Mononuclear cell (primary cell): ENCODE data around the gene KRT72. TPM values are rescaled to one million over a fixed set of nuclear protein-coding genes. Genes with fewer than 3 reads are reported as not detected.
A peak's percentile ranks its signal among the peaks of the same experiment; 100 is the strongest.

Experiments used
- H3K27me3 ChIP-seq: 2 replicates; pipeline ENCODE4 v1.6.0; 2011; ENCODE audit warnings: low read length, control low read depth; ENCODE audit not compliant: insufficient read depth
- H3K4me1 ChIP-seq: 2 replicates; pipeline ENCODE4 v1.5.1; 2011; ENCODE audit warnings: mild to moderate bottlenecking, low read length, control low read depth; ENCODE audit not compliant: insufficient read depth
- H3K4me3 ChIP-seq: 2 replicates; pipeline ENCODE4 v1.5.1; 2011; ENCODE audit warnings: mild to moderate bottlenecking, low read length, moderate library complexity
- H3K9me3 ChIP-seq: 2 replicates; pipeline ENCODE4 v1.5.1; 2011; ENCODE audit warnings: low read depth, mild to moderate bottlenecking, control low read depth, low read length
- total RNA-seq: library from RNA; depleted of rRNA; stranded (reverse); fragments of >200 nt; gene quantifications from one replicate; pipeline ENCODE4 v1.2.3, GENCODE V29; 2012

The KRT72 gene
- total RNA-seq, 1 donor: 10.2 TPM

DNA sequence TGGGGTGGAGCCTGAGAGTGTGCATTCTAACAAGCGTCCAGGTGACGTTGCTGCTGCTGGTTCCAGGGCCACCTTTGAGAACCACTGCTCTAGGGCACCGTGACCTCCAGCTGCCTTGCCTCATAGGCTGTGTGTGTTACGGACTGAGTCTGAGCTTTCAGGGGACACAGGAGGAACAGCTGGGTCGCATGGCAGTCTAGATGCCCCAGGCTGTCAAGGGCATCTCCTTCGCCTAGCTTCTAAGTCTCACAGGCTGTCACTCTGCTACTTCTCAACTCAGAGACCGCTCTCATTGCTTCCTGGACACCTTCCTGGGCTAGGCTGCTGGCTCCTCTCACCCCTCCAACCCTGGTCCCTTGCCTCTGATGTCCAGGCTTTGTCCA lies 16.1 kb upstream of the KRT72 start:
- Histone ChIP-seq H3K9me3 (no peaks in the 10 kb centered on the region), H3K27me3 (no peaks in the 10 kb centered on the region), H3K4me3 (no peak overlapping the region), H3K4me1 (peaks cover 22% of the 10 kb centered on the region)

DNA sequence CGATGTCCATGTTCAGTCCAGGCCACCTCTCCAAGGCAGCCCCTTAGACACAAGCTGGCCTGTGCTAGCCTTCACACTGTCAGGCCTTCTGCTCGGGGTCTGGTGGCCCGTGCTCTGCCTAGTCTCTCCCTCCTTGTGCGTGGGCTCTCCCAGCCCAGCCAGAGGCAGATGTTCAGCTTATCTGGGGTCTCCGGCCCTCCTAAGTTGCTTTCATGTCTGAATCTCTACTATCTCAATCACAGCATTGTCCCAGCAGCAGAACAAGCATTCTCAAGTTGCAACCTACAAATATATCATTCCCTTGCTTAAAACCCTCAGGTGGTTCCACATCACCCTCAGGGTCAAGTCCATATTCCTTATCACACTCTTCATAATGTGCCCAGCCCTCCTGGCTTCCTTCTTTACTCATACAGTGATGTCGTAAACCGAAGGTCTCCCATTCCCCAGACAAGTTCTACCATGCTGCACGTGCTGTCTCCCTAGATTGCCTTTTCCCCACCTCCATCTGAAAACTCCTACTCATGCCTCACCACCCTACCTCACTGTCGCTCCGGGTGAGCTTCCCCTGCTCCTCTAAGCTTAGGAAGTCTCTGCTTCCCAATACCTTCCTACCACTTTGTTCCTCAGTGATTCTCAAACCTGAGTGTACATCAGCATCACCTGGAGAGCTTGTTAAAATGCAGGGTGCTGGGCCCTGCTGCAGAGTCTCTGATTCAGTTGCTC lies 15.6 kb upstream of the KRT72 start:
- Histone ChIP-seq H3K27me3 (no peaks in the 10 kb centered on the region), H3K9me3 (no peaks in the 10 kb centered on the region), H3K4me3 (no peak overlapping the region), H3K4me1 (peaks cover 27% of the 10 kb centered on the region)

DNA sequence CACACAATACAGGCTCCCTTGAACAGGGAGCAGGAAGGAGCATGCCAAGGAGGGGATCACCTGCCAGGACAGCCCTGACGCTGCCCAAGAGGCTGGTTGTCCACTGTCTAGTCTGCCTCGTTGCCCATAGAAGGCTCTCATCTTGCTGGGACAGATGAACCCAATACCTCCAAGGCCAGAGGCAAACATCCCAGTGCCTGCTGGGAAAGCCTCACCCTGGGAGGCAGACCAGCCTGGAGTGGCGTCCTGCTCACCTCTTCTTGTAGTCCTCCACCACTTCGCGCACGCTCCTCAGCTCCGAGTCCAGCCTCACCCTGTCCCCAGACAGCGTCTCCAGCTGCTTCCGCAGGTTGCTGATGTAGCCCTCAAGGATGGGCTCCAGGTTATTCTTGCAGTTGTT lies 14.6 kb upstream of the KRT72 start:
- H3K4me3 ChIP-seq: no peak overlapping the region
- H3K4me1 ChIP-seq: peaks cover 31% of the 10 kb centered on the region

DNA sequence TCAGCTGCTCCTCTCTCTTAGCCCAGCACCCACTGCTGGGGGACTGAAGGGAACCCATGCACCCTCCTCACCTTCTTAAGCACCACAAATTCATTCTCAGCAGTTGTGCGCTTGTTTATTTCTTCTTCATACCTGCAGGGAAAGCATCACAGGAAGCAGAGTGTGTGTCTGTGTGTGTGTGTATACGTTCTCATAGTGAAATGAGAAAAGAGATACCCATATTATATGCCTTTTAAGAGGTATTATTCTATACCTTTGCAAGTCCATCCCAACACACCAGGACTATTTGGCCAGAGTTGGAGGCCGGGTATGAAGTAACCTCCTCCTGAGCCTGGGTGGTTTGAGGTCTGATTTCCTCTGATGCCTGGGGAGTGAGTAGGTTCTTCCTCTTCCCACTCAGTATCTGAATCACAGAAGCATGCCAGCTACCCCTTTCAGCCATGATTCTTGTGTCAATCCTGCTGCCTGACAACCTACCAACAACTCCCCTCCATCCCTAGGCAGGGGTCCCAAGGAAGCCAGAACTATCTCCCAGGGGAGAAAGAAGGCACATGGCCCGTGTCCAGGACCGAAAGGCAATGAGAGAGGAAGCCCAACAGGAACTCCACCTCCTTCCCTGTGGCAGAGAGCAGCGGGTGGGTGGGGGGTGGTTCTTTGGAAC lies 14.1 kb upstream of the KRT72 start:
- no peaks in the 10 kb centered on the region for H3K27me3 ChIP-seq
- peaks cover 34% of the 10 kb centered on the region for H3K4me1 ChIP-seq
- no peak overlapping the region for H3K4me3 ChIP-seq
- no peaks in the 10 kb centered on the region for H3K9me3 ChIP-seq

More for the DNA sequence above, 14.6 kb upstream of the KRT72 start:
- H3K9me3 ChIP-seq: no peaks in the 10 kb centered on the region
- H3K27me3 ChIP-seq: no peaks in the 10 kb centered on the region

DNA sequence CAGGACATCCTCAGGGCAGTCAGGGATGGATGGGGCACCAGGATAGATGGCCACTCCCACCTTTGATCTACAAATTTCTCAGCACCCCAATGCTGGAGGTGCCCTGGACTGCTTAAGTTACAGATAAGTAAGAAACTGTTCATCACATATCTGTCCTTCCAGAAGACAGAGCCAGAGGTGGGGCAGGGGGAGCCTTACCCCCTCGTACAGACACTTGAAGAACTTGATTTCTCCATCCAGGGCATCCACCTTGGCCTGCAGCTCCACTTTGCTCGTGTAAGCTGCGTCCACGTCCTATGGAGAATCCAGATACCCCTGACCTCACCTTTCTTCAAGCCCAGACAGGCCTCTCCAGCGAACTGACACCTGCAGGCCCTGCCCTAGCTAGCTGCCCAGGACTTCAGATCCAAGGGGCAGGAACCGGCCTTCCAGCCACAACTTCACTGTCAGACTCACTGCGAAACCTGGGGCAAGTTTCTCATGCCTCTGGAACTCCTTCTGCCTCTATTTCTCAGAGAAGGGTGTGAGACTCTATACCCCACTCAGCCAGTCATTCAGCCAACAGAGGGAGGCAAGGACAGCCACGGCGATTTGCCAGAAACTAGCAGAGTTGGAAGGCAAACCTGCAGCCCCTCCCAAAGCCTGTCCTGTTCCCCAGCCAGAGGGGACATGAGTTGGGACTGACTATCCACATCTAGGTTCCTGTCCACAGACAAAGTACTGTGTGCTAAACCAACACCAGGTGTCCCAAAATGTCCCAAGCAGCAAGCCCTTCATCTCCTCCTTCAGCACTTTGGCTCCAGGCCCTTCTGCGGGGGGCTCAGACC lies 13.3 kb upstream of the KRT72 start:
- Histone ChIP-seq H3K4me3 (no peak overlapping the region), H3K27me3 (no peaks in the 10 kb centered on the region), H3K4me1 (peaks cover 38% of the 10 kb centered on the region), H3K9me3 (no peaks in the 10 kb centered on the region)

DNA sequence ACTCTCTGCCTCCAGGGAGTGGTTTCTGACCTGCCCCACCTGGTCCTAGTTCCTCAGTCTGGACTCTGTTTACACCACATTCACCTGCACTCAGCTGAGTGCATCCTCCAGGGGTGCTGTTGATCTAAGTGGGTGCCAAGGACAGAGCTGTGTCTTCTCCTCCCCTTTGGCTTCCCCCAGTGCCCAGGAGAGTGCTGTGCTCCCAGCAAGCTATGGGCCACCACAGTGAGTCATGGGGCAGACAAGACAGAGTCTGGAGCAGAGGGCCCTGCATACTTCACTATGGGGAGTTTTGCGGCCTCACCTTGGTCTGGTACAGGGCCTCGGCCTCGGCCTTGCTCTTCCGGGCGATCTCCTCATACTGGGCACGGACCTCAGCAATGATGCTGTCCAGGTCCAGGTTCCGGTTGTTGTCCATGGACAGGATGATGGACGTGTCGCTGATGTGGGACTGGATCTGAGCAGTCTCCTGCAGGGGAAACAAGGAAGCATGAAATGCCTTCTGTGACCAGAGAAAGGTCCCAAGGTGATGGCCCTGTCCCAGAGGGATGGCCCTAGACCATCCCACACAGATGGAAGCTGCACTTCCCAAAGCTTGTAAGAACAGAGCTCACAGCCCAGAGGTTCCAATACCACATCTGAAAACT lies 12.2 kb upstream of the KRT72 start:
- H3K27me3 ChIP-seq: no peaks in the 10 kb centered on the region
- H3K4me1 ChIP-seq: peaks cover 38% of the 10 kb centered on the region
- H3K4me3 ChIP-seq: no peak overlapping the region
- H3K9me3 ChIP-seq: no peaks in the 10 kb centered on the region

DNA sequence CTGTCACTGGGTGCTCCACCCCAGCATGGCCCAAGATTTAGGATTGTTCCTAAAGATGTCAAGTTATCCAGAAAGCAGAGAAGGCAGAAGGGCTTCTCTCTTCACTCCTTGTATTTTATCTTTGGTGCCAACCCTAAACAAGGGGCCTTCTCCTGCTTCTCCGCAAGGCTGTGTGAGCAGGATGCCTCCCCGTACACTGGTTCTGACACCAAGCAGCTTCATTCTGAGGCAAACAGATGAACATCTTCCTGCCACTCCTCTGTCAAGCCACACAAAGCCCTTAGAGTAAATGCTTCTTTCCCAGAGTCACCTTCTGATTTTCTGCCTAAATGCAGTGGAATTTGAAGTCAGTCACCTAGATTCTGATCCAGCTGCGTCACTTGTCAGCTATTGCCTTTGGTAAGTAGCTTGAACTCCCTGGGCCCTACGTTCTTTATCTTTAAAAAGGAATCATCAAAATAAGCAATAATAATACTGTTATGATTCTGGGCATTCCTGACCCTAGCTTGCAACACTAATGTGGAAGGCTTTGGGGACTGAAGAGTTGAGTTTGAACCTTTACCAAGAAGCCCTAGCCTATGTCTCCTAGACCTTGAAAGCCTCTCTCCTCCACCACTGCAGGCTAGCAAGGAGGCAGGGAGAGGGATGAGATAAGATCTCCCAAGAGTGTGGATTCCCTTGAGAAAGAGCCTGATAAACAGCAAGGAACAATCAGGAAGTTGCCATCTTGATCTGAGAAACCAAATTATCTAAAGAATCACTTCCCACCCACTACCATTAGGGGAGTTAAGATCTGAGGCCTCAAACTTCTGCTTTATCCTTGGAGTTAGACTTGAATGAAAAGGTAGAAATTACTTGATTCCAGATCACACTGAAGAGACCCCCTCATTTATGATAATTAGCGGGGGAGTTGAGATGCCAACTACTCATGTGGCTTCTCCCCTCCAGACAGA lies 11.4 kb upstream of the KRT72 start:
- Histone ChIP-seq H3K4me1 (peaks cover 46% of the 10 kb centered on the region), H3K9me3 (no peaks in the 10 kb centered on the region), H3K4me3 (no peak overlapping the region)

DNA sequence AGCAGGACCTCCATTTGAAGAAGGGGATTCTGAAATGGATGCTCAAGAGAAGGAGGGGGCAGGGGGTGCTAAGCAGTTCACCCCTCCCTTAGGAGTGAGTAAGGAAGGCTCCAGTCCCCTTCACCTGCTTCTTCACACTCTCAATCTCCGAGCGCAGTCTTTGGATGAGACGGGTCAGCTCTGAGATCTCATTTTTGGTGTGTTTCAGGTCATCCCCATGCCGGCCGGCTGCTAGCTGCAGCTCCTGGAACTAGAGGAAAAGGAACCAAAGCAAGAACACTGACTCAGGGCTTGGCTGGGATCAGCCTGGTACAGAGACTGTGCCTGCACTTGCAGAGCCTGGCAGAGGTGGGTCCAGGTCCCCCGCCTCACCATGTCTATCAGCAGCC lies 9.8 kb upstream of the KRT72 start:
- Histone ChIP-seq H3K9me3 (no peaks in the 10 kb centered on the region), H3K4me1 (peaks cover 43% of the 10 kb centered on the region), H3K27me3 (no peaks in the 10 kb centered on the region), H3K4me3 (peak overlapping the region; percentile 7)

More for the DNA sequence above, 11.4 kb upstream of the KRT72 start:
- no peaks in the 10 kb centered on the region for H3K27me3 ChIP-seq

DNA sequence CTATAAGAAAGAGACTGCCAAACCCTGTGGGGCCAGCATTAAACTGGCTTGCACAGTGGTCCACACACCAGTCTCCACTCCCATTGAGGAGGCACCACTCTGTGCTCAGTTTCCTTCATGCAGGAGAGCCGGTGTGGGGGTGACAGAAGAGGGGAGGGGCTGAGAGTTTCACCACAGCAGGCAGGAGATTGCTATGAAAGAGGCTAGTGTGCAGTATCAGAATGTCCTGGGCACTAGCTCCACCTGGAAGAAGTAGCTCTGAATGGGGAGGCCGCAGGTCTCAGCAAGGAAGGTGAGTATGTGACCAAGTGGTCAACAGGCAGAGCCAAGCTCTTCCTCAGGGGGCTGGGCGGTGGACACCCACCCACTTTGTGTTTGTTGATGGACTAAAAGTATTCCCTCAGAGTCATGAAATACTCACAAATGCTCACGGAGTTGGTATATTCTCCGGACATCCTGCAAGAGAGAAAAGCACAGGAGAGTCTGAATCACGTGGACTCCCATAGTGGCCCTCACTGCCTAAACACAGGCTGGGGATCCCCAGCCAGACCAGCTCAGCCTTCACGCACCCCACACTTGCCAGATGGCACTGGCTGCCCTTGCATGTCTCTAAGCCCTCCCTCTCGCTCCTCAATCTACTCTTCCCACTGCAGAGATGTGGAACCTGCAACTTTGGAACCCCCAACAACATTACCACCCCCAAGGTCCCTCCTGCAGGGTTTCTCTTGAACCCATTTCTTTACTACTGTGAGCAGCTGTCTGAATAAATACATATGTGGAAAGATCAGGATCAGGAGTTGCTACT lies 7.8 kb upstream of the KRT72 start:
- Histone ChIP-seq H3K9me3 (no peaks in the 10 kb centered on the region), H3K27me3 (no peaks in the 10 kb centered on the region), H3K4me3 (no peak overlapping the region), H3K4me1 (peaks cover 29% of the 10 kb centered on the region)

DNA sequence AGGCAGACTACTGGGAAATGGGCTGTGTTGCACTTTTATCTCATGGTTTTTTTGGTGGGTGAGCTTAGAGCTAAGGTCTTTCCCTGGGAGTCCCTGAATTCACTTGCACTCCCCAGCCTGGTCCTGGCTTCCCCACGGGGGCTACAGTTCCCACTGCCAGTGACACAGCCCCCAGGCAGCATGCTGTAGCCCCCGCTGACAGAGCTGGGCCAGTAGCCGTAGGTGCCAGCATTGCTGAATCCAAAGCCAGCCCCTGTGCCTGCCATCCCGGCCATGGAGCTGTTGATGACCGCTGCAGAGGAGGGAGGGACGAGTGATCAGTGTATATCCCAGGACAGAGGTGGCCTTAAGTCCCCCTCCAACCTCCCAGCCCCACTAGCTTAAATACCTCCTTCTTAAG lies 6.9 kb upstream of the KRT72 start:
- H3K4me1 ChIP-seq: peaks cover 29% of the 10 kb centered on the region

DNA sequence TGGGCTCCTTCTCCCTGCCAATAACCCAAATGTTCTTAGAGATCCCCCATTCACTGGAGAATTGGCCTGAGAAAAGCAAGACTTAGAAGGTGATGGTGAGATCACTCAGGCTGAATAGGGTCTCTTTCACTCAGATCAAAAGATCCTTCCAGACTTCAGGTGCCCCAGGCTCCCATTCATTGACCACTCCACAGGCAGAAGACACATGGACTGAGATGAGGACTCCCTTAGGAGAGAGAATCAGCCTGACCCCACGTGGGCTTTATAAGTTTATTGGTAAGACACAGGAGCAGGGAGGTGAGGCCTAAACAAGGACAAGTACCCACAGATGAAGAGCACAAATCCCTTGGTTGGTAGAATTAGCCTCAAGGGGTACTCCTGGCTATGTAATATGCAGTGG lies 6.1 kb upstream of the KRT72 start:
- H3K4me1 ChIP-seq: peaks cover 29% of the 10 kb centered on the region
- H3K4me3 ChIP-seq: no peak overlapping the region
- H3K9me3 ChIP-seq: no peaks in the 10 kb centered on the region
- no peaks in the 10 kb centered on the region for H3K27me3 ChIP-seq

More for the DNA sequence above, 6.9 kb upstream of the KRT72 start:
- Histone ChIP-seq H3K9me3 (no peaks in the 10 kb centered on the region), H3K27me3 (no peaks in the 10 kb centered on the region), H3K4me3 (no peak overlapping the region)

DNA sequence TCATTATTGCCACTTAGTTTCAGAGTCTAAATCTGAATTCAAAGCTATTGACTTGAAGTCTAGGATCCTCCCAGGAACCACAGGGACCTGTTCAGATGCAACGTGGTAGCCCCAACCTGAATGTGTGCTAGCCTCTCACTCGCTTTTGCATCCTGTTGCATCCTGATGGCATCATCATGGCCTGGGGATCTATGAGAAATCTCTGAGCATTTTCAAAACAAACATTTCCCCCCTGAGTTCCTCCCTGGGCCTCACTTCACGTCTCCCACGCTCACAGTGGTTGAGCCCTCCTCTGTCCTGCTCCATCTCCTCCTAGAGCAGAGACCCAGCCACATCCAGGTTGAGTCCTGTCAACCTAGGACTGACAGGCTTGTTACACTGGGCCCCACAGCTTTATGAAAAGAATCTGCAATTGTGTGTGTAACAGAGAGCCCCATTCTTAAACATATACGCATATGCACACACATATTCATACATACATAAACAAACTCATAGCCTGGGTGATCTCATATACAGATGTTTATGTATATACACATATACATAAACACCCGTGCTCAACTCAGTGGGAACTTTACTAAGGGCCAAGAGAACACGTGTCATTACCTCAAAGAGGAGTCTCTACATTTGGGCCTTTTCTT lies 5.4 kb upstream of the KRT72 start:
- no peaks in the 10 kb centered on the region for H3K9me3 ChIP-seq
- peaks cover 24% of the 10 kb centered on the region for H3K4me1 ChIP-seq
- no peak overlapping the region for H3K4me3 ChIP-seq
- H3K27me3 ChIP-seq: no peaks in the 10 kb centered on the region

DNA sequence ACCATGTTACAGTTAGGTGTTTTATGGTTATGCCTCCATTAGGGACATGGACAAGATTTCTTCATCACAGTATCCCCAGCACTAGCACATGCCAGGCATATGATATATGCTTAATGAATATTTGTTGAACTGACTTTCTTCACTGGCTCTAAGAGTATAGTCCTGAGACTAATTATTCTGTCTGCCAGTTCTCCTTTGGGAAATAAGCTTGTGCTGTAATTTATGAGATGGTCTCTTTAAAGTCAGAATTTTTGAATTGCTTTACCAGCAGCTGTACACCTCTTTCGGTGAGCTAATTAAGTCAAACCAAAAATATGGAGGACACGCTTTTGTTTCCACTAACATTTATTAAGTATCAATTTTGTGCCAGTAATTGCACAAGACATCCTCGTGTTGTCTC lies 4.8 kb upstream of the KRT72 start:
- Histone ChIP-seq H3K4me1 (peaks cover 23% of the 10 kb centered on the region), H3K4me3 (no peak overlapping the region), H3K27me3 (no peaks in the 10 kb centered on the region), H3K9me3 (no peaks in the 10 kb centered on the region)
